H9 (cell line): Measurements from ENCODE around the gene ALG12. TPM values are rescaled to one million over a fixed set of nuclear protein-coding genes. Genes with fewer than 3 reads are reported as not detected.

Source experiments
- DNase-seq: peaks from one replicate; pipeline ENCODE4 v3.0.0-alpha.2; 2017
- H2AFZ ChIP-seq: one replicate; pipeline ENCODE4 v1.6.1; 2013; ENCODE audit warnings: mild to moderate bottlenecking, low read length, control low read depth, moderate library complexity
- H2AK5ac ChIP-seq: 2 replicates; pipeline ENCODE4 v1.6.1; 2013; ENCODE audit warnings: low read length, control low read depth, mixed read lengths; ENCODE audit not compliant: insufficient read length
- H2BK120ac ChIP-seq: one replicate; pipeline ENCODE4 v1.6.1; 2013; ENCODE audit warnings: low read depth, mild to moderate bottlenecking, low read length, control low read depth, inconsistent platforms; ENCODE audit not compliant: poor library complexity, severe bottlenecking
- H2BK12ac ChIP-seq: 2 replicates; pipeline ENCODE4 v1.6.1; 2013; ENCODE audit warnings: low read length, control low read depth, mixed read lengths, low read depth; ENCODE audit not compliant: insufficient read length
- H2BK15ac ChIP-seq: 2 replicates; pipeline ENCODE4 v1.6.1; 2013; ENCODE audit warnings: low read depth, low read length, control low read depth
- H2BK20ac ChIP-seq: one replicate; pipeline ENCODE4 v1.6.1; 2013; ENCODE audit warnings: low read depth, mild to moderate bottlenecking, low read length, control low read depth, inconsistent platforms; ENCODE audit not compliant: poor library complexity, severe bottlenecking
- H2BK5ac ChIP-seq: 2 replicates; pipeline ENCODE4 v1.6.1; 2013; ENCODE audit warnings: low read length, control low read depth, mixed read lengths; ENCODE audit not compliant: insufficient read length
- H3K14ac ChIP-seq: 2 replicates; pipeline ENCODE4 v1.6.1; 2013; ENCODE audit warnings: low read length, control low read depth; ENCODE audit not compliant: insufficient read depth
- H3K18ac ChIP-seq: 2 replicates; pipeline ENCODE4 v1.6.1; 2013; ENCODE audit warnings: low read depth, mild to moderate bottlenecking, mixed read lengths, low read length, control low read depth; ENCODE audit not compliant: insufficient read length
- H3K23ac ChIP-seq: 2 replicates; pipeline ENCODE4 v1.6.1; 2013; ENCODE audit warnings: low read length, control low read depth, mixed read lengths, low read depth; ENCODE audit not compliant: insufficient read length
- H3K23me2 ChIP-seq: 2 replicates; pipeline ENCODE4 v1.6.1; 2013; ENCODE audit warnings: low read depth, mild to moderate bottlenecking, mixed read lengths, low read length, control low read depth; ENCODE audit not compliant: insufficient read length, poor library complexity, severe bottlenecking
- H3K27ac ChIP-seq: 2 replicates; pipeline ENCODE4 v1.5.1; 2013; ENCODE audit warnings: low read length, control low read depth, mixed read lengths, low read depth; ENCODE audit not compliant: insufficient read length
- H3K27me3 ChIP-seq: 2 replicates; pipeline ENCODE4 v1.6.1; 2013; ENCODE audit warnings: low read length, control low read depth, inconsistent platforms; ENCODE audit not compliant: insufficient read depth
- H3K4ac ChIP-seq: 2 replicates; pipeline ENCODE4 v1.6.1; 2013; ENCODE audit warnings: low read depth, mild to moderate bottlenecking, control low read depth, inconsistent platforms, low read length, moderate library complexity
- H3K4me1 ChIP-seq: 2 replicates; pipeline ENCODE4 v1.6.1; 2013; ENCODE audit warnings: low read length, control low read depth, inconsistent platforms; ENCODE audit not compliant: insufficient read depth
- H3K4me2 ChIP-seq: 2 replicates; pipeline ENCODE4 v1.6.1; 2013; ENCODE audit warnings: low read length, control low read depth, mixed read lengths; ENCODE audit not compliant: insufficient read length, insufficient read depth
- H3K56ac ChIP-seq: 2 replicates; pipeline ENCODE4 v1.6.1; 2013; ENCODE audit warnings: low read depth, mild to moderate bottlenecking, mixed read lengths, low read length, control low read depth; ENCODE audit not compliant: insufficient read length
- H3K79me1 ChIP-seq: 2 replicates; pipeline ENCODE4 v1.6.1; 2013; ENCODE audit warnings: low read depth, mild to moderate bottlenecking, moderate library complexity, low read length, control low read depth, inconsistent platforms; ENCODE audit not compliant: insufficient read depth, poor library complexity, severe bottlenecking
- H3K79me2 ChIP-seq: 2 replicates; pipeline ENCODE4 v1.6.1; 2013; ENCODE audit warnings: low read length, control low read depth, inconsistent platforms; ENCODE audit not compliant: insufficient read depth
- H3K9ac ChIP-seq: 2 replicates; pipeline ENCODE4 v1.6.1; 2013; ENCODE audit warnings: low read length, control low read depth, mixed read lengths; ENCODE audit not compliant: insufficient read length; ENCODE audit errors: extremely low read depth
- H3K9me3 ChIP-seq: one replicate; pipeline ENCODE4 v1.6.1; 2013; ENCODE audit warnings: low read depth, low read length, inconsistent platforms; ENCODE audit not compliant: control insufficient read depth
- H3T11ph ChIP-seq: one replicate; pipeline ENCODE4 v1.6.1; 2013; ENCODE audit warnings: mild to moderate bottlenecking, low read length, control low read depth, inconsistent platforms
- H4K20me1 ChIP-seq: one replicate; pipeline ENCODE4 v1.6.1; 2013; ENCODE audit not compliant: control insufficient read depth, insufficient read length, insufficient read depth
- H4K5ac ChIP-seq: 2 replicates; pipeline ENCODE4 v1.6.1; 2013; ENCODE audit warnings: low read depth, mild to moderate bottlenecking, mixed read lengths, low read length, control low read depth; ENCODE audit not compliant: insufficient read length
- H4K8ac ChIP-seq: replicated peaks from 2 replicates; pipeline ENCODE4 v1.6.1; 2013; ENCODE audit warnings: low read length, control low read depth, mixed read lengths, low read depth; ENCODE audit not compliant: insufficient read length
- H4K91ac ChIP-seq: 2 replicates; pipeline ENCODE4 v1.6.1; 2013; ENCODE audit warnings: low read depth, mild to moderate bottlenecking, moderate library complexity, mixed read lengths, low read length, control low read depth; ENCODE audit not compliant: insufficient read length
- H3K27ac Mint-ChIP-seq, 3 experiments: 2 replicates in 2 of 3; 3 replicates in 1 of 3; pipeline ENCODE4 v1.8.0; 2020 to 2021; ENCODE audit warnings: mixed read lengths in 3 of 3, mild to moderate bottlenecking in 1 of 3, moderate library complexity in 1 of 3
- H3K27me3 Mint-ChIP-seq: 2 replicates; pipeline ENCODE4 v1.8.0; 2021; ENCODE audit warnings: low read depth, mild to moderate bottlenecking, moderate library complexity, mixed read lengths
- H3K36me3 Mint-ChIP-seq, 3 experiments: 2 replicates in 2 of 3; 3 replicates in 1 of 3; pipeline ENCODE4 v1.8.0; 2020 to 2021; ENCODE audit warnings: low read depth in 3 of 3, mixed read lengths in 3 of 3; ENCODE audit not compliant: insufficient read depth in 1 of 3
- H3K4me1 Mint-ChIP-seq, 2 experiments: 2 replicates each; pipeline ENCODE4 v1.8.0; 2020; ENCODE audit warnings: mixed read lengths in 2 of 2
- H3K4me3 Mint-ChIP-seq, 2 experiments: 2 replicates in 1 of 2; 3 replicates in 1 of 2; pipeline ENCODE4 v1.8.0; 2020 to 2021; ENCODE audit warnings: mild to moderate bottlenecking in 2 of 2, mixed read lengths in 2 of 2, moderate library complexity in 1 of 2
- H3K9me3 Mint-ChIP-seq, 2 experiments: 2 replicates in 1 of 2; 3 replicates in 1 of 2; pipeline ENCODE4 v1.8.0; 2020; ENCODE audit warnings: mild to moderate bottlenecking in 2 of 2, mixed read lengths in 2 of 2, moderate library complexity in 1 of 2
- whole genome bisulfite sequencing: extraction: QIAGEN DNeasy Blood & Tissue Kit; methylation state at CpG from one replicate; pipeline ENCODE4 v1.1.7; 2013; ENCODE audit warnings: missing lambda C conversion rate, low lambda C conversion rate, mixed read lengths; ENCODE audit not compliant: insufficient read length; ENCODE audit errors: extremely low coverage; 5-methylcytosine and 5-hydroxymethylcytosine counted together
- total RNA-seq: library from RNA; stranded (reverse); gene quantifications from 2 replicates; pipeline ENCODE4 v1.2.1, GENCODE V29; 2021
- TF ChIP-seq, protein P1 (sequence below): fragments of 200-600 bp; sonication (generic); conservative IDR thresholded peaks from 3 replicates; pipeline ENCODE4 v1.8.0; 2021; ENCODE audit warnings: antibody characterized with exemption, mild to moderate bottlenecking

ALG12 gene
- total RNA-seq, 1 experiment from 2014 or later: 19.2 TPM

- no peak overlapping the region for H3K4me2 ChIP-seq
- H2AFZ ChIP-seq: no peak overlapping the region
- no peak overlapping the region for H2BK5ac ChIP-seq
- no peak overlapping the region for H2BK15ac ChIP-seq
- TF ChIP-seq, protein P1, sequence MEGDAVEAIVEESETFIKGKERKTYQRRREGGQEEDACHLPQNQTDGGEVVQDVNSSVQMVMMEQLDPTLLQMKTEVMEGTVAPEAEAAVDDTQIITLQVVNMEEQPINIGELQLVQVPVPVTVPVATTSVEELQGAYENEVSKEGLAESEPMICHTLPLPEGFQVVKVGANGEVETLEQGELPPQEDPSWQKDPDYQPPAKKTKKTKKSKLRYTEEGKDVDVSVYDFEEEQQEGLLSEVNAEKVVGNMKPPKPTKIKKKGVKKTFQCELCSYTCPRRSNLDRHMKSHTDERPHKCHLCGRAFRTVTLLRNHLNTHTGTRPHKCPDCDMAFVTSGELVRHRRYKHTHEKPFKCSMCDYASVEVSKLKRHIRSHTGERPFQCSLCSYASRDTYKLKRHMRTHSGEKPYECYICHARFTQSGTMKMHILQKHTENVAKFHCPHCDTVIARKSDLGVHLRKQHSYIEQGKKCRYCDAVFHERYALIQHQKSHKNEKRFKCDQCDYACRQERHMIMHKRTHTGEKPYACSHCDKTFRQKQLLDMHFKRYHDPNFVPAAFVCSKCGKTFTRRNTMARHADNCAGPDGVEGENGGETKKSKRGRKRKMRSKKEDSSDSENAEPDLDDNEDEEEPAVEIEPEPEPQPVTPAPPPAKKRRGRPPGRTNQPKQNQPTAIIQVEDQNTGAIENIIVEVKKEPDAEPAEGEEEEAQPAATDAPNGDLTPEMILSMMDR: no peak
- H4K5ac ChIP-seq: no peak overlapping the region
- no peak overlapping the region for H3K27ac ChIP-seq
- DNase-seq: no peak
- no peak overlapping the region for H3K18ac ChIP-seq
- Mint-ChIP-seq H3K27ac (no peak overlapping the region), H3K4me1 (peaks cover 13 to 23% of the 10 kb centered on the region in 2 experiments), H3K36me3 (no peaks in the 10 kb centered on the region), H3K4me3 (no peak overlapping the region), H3K27me3 (no peaks in the 10 kb centered on the region), H3K9me3 (no peaks in the 10 kb centered on the region; a peak in 2 of 5 replicates)
- no peak overlapping the region for H2BK120ac ChIP-seq
- no peak overlapping the region for H2BK12ac ChIP-seq
- no peak overlapping the region for H3K56ac ChIP-seq
- no peaks in the 10 kb centered on the region for H3K27me3 ChIP-seq
- H3K9ac ChIP-seq: no peak overlapping the region
- H4K20me1 ChIP-seq: no peaks in the 10 kb centered on the region
- no peak overlapping the region for H3K23ac ChIP-seq
- H3K9me3 ChIP-seq: no peaks in the 10 kb centered on the region
- no CpG with 5 or more reads among the region's 25 CpGs for WGBS
- H3K23me2 ChIP-seq: no peaks in the 10 kb centered on the region
- no peak overlapping the region for H2BK20ac ChIP-seq
- no peak overlapping the region for H3K14ac ChIP-seq
- H3K4ac ChIP-seq: no peak overlapping the region
- H3T11ph ChIP-seq: no peak overlapping the region
- H3K4me1 ChIP-seq: no peaks in the 10 kb centered on the region
- H4K91ac ChIP-seq: no peak overlapping the region
- H3K79me2 ChIP-seq: no peaks in the 10 kb centered on the region
- no peak overlapping the region for H4K8ac ChIP-seq
- no peaks in the 10 kb centered on the region for H3K79me1 ChIP-seq
- no peak overlapping the region for H2AK5ac ChIP-seq
These were observed 25.6 kb upstream of the ALG12 start for GRCh38 chr22:49943771-49944398.
